ENCODE data around the gene APOD.

APOD gene

DNA sequence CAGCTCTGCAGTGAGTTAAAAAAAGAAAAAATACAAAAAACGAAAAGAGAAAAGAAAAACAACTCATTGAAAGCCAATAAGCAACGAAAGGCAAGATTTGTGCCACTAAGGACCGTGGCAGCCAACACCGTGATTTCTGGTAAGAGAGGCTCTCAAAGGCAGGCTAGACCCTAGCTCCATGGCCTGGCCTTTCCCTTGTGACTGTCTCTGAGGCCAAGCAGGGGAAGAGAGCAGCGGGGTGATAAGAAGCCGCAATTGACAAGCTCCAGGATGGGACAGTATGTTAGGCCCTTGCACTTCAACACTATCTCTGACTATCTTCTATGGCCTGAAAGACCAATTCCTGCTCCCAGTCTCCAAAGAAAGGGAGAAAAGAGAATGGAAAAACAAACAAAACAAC lies 12.4 kb downstream of the APOD start:
- H3K4me3 ChIP-seq (ENCODE audit: low read depth, low read length) = no peak overlapping the region
- no peak overlapping the region for H3K27ac ChIP-seq (ENCODE audit: extremely low read depth, low read depth, low read length)
- TF ChIP-seq, protein P1, sequence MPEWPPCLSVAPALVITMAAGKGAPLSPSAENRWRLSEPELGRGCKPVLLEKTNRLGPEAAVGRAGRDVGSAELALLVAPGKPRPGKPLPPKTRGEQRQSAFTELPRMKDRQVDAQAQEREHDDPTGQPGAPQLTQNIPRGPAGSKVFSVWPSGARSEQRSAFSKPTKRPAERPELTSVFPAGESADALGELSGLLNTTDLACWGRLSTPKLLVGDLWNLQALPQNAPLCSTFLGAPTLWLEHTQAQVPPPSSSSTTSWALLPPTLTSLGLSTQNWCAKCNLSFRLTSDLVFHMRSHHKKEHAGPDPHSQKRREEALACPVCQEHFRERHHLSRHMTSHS (tag by site-specific recombination; IDR thresholded peaks at IDR 0.05) = no peak
- TF ChIP-seq PRDM1 (tag by site-specific recombination; IDR thresholded peaks at IDR 0.05) = peak; percentile 23; the same call in 1 of the 2 replicates
- TF ChIP-seq, protein P2, sequence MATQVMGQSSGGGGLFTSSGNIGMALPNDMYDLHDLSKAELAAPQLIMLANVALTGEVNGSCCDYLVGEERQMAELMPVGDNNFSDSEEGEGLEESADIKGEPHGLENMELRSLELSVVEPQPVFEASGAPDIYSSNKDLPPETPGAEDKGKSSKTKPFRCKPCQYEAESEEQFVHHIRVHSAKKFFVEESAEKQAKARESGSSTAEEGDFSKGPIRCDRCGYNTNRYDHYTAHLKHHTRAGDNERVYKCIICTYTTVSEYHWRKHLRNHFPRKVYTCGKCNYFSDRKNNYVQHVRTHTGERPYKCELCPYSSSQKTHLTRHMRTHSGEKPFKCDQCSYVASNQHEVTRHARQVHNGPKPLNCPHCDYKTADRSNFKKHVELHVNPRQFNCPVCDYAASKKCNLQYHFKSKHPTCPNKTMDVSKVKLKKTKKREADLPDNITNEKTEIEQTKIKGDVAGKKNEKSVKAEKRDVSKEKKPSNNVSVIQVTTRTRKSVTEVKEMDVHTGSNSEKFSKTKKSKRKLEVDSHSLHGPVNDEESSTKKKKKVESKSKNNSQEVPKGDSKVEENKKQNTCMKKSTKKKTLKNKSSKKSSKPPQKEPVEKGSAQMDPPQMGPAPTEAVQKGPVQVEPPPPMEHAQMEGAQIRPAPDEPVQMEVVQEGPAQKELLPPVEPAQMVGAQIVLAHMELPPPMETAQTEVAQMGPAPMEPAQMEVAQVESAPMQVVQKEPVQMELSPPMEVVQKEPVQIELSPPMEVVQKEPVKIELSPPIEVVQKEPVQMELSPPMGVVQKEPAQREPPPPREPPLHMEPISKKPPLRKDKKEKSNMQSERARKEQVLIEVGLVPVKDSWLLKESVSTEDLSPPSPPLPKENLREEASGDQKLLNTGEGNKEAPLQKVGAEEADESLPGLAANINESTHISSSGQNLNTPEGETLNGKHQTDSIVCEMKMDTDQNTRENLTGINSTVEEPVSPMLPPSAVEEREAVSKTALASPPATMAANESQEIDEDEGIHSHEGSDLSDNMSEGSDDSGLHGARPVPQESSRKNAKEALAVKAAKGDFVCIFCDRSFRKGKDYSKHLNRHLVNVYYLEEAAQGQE (tag by site-specific recombination; IDR thresholded peaks at IDR 0.05) = no peak
- TF ChIP-seq, protein P3, sequence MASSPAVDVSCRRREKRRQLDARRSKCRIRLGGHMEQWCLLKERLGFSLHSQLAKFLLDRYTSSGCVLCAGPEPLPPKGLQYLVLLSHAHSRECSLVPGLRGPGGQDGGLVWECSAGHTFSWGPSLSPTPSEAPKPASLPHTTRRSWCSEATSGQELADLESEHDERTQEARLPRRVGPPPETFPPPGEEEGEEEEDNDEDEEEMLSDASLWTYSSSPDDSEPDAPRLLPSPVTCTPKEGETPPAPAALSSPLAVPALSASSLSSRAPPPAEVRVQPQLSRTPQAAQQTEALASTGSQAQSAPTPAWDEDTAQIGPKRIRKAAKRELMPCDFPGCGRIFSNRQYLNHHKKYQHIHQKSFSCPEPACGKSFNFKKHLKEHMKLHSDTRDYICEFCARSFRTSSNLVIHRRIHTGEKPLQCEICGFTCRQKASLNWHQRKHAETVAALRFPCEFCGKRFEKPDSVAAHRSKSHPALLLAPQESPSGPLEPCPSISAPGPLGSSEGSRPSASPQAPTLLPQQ (tag by site-specific recombination; IDR thresholded peaks at IDR 0.05) = no peak
- no peaks in the 10 kb centered on the region for H3K4me1 ChIP-seq (ENCODE audit: control insufficient read depth, insufficient read depth, low read length)
- H3K9me3 ChIP-seq (ENCODE audit: control insufficient read depth, insufficient read depth, low read depth, low read length) = no peaks in the 10 kb centered on the region
- ChIA-PET CTCF (interaction anchor here (0.7 kb wide), 1 partner anchor 111 kb away, joined by 4 read pairs; no protein-coding TSS in a partner anchor), POLR2A (no interaction called here)
- no peaks in the 10 kb centered on the region for H3K36me3 ChIP-seq (ENCODE audit: control insufficient read depth in 2 of 2, insufficient read depth in 1 of 2, low read length in 2 of 2)

DNA sequence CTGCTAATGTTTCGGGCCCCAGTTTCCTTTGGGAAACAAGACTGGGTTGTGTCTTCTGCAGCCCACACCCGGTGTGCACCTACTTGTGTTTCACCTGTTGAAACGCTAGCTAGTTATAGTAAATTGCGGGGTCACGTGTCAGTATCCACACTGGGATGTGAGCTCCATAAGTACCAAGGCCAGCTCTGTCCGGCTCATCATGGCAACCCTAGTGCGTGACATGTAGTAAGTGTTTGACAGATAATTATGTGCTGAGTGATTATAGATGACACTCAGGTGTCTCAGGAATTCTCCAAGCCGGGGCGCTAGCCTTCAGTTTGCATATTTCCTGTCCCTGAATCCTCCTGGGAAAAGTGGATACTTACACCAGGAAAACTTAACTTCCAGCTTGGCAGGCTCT lies 12.8 kb downstream of the APOD start:
- ChIA-PET POLR2A (no interaction called here), CTCF (interaction anchor here (0.7 kb wide), 1 partner anchor 110 kb away, joined by 4 read pairs; no protein-coding TSS in a partner anchor)
- TF ChIP-seq SCRT1 (tag by site-specific recombination; IDR thresholded peaks at IDR 0.05; ENCODE audit: borderline replicate concordance) (no peak), SALL2 (tag by site-specific recombination; IDR thresholded peaks at IDR 0.05; ENCODE audit: borderline replicate concordance) (no peak), GFI1B (tag by site-specific recombination; IDR thresholded peaks at IDR 0.05) (no peak), ZNF548 (tag by site-specific recombination; IDR thresholded peaks at IDR 0.05) (no peak)
- TF ChIP-seq, protein P4, sequence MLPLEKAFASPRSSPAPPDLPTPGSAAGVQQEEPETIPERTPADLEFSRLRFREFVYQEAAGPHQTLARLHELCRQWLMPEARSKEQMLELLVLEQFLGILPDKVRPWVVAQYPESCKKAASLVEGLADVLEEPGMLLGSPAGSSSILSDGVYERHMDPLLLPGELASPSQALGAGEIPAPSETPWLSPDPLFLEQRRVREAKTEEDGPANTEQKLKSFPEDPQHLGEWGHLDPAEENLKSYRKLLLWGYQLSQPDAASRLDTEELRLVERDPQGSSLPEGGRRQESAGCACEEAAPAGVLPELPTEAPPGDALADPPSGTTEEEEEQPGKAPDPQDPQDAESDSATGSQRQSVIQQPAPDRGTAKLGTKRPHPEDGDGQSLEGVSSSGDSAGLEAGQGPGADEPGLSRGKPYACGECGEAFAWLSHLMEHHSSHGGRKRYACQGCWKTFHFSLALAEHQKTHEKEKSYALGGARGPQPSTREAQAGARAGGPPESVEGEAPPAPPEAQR (tag by site-specific recombination; IDR thresholded peaks at IDR 0.05) = no peak
- TF ChIP-seq, protein P2 (tag by site-specific recombination; IDR thresholded peaks at IDR 0.05) = peak; percentile 53
- Histone ChIP-seq H3K9me3 (ENCODE audit: control insufficient read depth, insufficient read depth, low read depth, low read length) (no peaks in the 10 kb centered on the region), H3K36me3 (ENCODE audit: control insufficient read depth in 2 of 2, insufficient read depth in 1 of 2, low read length in 2 of 2) (no peaks in the 10 kb centered on the region), H3K4me3 (ENCODE audit: low read depth, low read length) (no peak overlapping the region), H3K27ac (ENCODE audit: extremely low read depth, low read depth, low read length) (no peak overlapping the region), H3K4me1 (ENCODE audit: control insufficient read depth, insufficient read depth, low read length) (no peaks in the 10 kb centered on the region)

DNA sequence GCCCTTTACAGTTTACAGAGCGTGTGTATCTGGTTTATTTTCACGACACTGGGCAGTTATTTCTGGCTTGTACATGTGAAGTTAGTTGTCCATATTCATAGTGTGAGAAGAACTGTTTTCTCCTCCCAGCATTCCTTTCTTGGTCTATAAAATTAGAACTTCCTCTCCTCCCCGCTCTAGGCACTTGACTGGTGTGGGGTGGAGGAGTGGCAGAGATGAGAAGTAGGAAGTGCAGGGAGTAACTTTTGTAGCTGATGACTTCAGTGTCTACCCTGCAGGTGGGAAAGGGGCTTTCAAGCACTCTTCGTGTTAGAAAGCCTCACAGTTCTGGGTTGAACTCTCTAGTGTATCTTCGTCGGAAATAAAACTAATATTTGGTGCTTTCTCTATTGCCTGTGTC lies 13.4 kb downstream of the APOD start:
- no peaks in the 10 kb centered on the region for H3K4me1 ChIP-seq (ENCODE audit: control insufficient read depth, insufficient read depth, low read length)
- no peaks in the 10 kb centered on the region for H3K9me3 ChIP-seq (ENCODE audit: control insufficient read depth, insufficient read depth, low read depth, low read length)
- H3K4me3 ChIP-seq (ENCODE audit: low read depth, low read length) = no peak overlapping the region
- H3K27ac ChIP-seq (ENCODE audit: extremely low read depth, low read depth, low read length) = no peak overlapping the region
- H3K36me3 ChIP-seq (ENCODE audit: control insufficient read depth in 2 of 2, insufficient read depth in 1 of 2, low read length in 2 of 2) = no peaks in the 10 kb centered on the region
- CTCF ChIA-PET = no interaction called here
- POLR2A ChIA-PET = no interaction called here
- TF ChIP-seq GFI1B (tag by site-specific recombination; IDR thresholded peaks at IDR 0.05) (no peak), ZFP37 (tag by site-specific recombination; IDR thresholded peaks at IDR 0.05) (no peak), ZNF501 (tag by site-specific recombination; IDR thresholded peaks at IDR 0.05) (no peak), ZNF416 (tag by site-specific recombination; IDR thresholded peaks at IDR 0.05) (no peak), KLF10 (tag by site-specific recombination; IDR thresholded peaks at IDR 0.05) (no peak), ZNF19 (tag by site-specific recombination; IDR thresholded peaks at IDR 0.05; ENCODE audit: low read depth) (no peak)
- TF ChIP-seq, protein P5, sequence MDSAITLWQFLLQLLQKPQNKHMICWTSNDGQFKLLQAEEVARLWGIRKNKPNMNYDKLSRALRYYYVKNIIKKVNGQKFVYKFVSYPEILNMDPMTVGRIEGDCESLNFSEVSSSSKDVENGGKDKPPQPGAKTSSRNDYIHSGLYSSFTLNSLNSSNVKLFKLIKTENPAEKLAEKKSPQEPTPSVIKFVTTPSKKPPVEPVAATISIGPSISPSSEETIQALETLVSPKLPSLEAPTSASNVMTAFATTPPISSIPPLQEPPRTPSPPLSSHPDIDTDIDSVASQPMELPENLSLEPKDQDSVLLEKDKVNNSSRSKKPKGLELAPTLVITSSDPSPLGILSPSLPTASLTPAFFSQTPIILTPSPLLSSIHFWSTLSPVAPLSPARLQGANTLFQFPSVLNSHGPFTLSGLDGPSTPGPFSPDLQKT (IDR thresholded peaks at IDR 0.05; ENCODE audit: borderline replicate concordance, low read depth, low read length) = no peak
- TF ChIP-seq, protein P6, sequence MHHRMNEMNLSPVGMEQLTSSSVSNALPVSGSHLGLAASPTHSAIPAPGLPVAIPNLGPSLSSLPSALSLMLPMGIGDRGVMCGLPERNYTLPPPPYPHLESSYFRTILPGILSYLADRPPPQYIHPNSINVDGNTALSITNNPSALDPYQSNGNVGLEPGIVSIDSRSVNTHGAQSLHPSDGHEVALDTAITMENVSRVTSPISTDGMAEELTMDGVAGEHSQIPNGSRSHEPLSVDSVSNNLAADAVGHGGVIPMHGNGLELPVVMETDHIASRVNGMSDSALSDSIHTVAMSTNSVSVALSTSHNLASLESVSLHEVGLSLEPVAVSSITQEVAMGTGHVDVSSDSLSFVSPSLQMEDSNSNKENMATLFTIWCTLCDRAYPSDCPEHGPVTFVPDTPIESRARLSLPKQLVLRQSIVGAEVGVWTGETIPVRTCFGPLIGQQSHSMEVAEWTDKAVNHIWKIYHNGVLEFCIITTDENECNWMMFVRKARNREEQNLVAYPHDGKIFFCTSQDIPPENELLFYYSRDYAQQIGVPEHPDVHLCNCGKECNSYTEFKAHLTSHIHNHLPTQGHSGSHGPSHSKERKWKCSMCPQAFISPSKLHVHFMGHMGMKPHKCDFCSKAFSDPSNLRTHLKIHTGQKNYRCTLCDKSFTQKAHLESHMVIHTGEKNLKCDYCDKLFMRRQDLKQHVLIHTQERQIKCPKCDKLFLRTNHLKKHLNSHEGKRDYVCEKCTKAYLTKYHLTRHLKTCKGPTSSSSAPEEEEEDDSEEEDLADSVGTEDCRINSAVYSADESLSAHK (tag by site-specific recombination; IDR thresholded peaks at IDR 0.05) = no peak

Measured in HEK293 (cell line).